Suprapubic skin (tissue), 4 donors: ENCODE measurements around the gene KRTAP1-5. TPM values are rescaled to one million over a fixed set of nuclear protein-coding genes. Genes with fewer than 3 reads are reported as not detected.
"Not testable (repeated sequence)": the region's sequence is repeated elsewhere in the genome, so short reads cannot be mapped to it uniquely, and the experiment has no call there.

Experiments used
- DNase-seq, 2 donors: peaks; one replicate each; pipeline ENCODE4 v3.0.0-alpha.2; 2019; ENCODE audit warnings: low spot score in 2 of 2
- H3K27ac ChIP-seq: fragments of 200-600 bp; sonication (generic); one replicate; pipeline ENCODE4 v1.5.1; 2019
- H3K27me3 ChIP-seq: fragments of 200-600 bp; sonication (generic); one replicate; pipeline ENCODE4 v1.5.1; 2019
- H3K36me3 ChIP-seq: fragments of 200-600 bp; sonication (generic); one replicate; pipeline ENCODE4 v1.5.1; 2019
- H3K4me1 ChIP-seq: fragments of 200-600 bp; sonication (generic); one replicate; pipeline ENCODE4 v1.5.1; 2019
- H3K4me3 ChIP-seq: fragments of 200-600 bp; sonication (generic); one replicate; pipeline ENCODE4 v1.5.1; 2019; ENCODE audit warnings: mild to moderate bottlenecking
- H3K9me3 ChIP-seq: fragments of 200-600 bp; sonication (generic); one replicate; pipeline ENCODE4 v1.5.1; 2019
- CTCF ChIP-seq, 2 donors: fragments of 200-600 bp in 1 of 2; fragments of 450-650 bp in 1 of 2; sonication (generic) in 1 of 2; IDR thresholded peaks; one replicate each; pipeline ENCODE4 v1.5.1; 2016 to 2019; ENCODE audit warnings: antibody characterized with exemption in 2 of 2, mild to moderate bottlenecking in 1 of 2, moderate library complexity in 1 of 2
- EP300 ChIP-seq: sonication (generic); formaldehyde crosslinking; IDR thresholded peaks from one replicate; pipeline ENCODE4 v1.6.1; 2017; ENCODE audit warnings: antibody characterized with exemption
- POLR2A ChIP-seq, 2 donors: fragments of 450-650 bp; IDR thresholded peaks; one replicate each; pipeline ENCODE4 v1.6.1; 2017; ENCODE audit warnings: antibody characterized with exemption in 2 of 2, mild to moderate bottlenecking in 2 of 2, moderate library complexity in 2 of 2
- POLR2AphosphoS5 ChIP-seq, 3 donors: sonication (generic); formaldehyde crosslinking; IDR thresholded peaks; one replicate each; pipeline ENCODE4 v1.6.1; 2017; ENCODE audit warnings: antibody characterized with exemption in 3 of 3
- WGBS: methylation state at CpG from one replicate; pipeline ENCODE4 v1.1.5; 2018; 5-methylcytosine and 5-hydroxymethylcytosine counted together
- total RNA-seq, 4 donors: library from RNA; depleted of rRNA; stranded (reverse); fragments of >200 nt; gene quantifications; one replicate each; pipeline ENCODE4 v1.1.0, GENCODE V29; 2016

Gene KRTAP1-5
- total RNA-seq, 4 donors from 2014 or later: 1.6 to 199 (median 40.4) TPM

- peaks cover 4% of the 10 kb centered on the region for H3K27me3 ChIP-seq
- no peak overlapping the region for H3K4me3 ChIP-seq
- 47% methylated on average over 1 of the region's 1 CpG for WGBS
- H3K9me3 ChIP-seq: no peaks in the 10 kb centered on the region
- H3K36me3 ChIP-seq: no peaks in the 10 kb centered on the region
- TF ChIP-seq POLR2AphosphoS5 (IDR thresholded peaks at IDR 0.05): no peak
- no peak for TF ChIP-seq EP300
- TF ChIP-seq POLR2A (IDR thresholded peaks at IDR 0.05): no peak
- no peak for TF ChIP-seq CTCF (IDR thresholded peaks at IDR 0.05)
- no peaks in the 10 kb centered on the region for H3K4me1 ChIP-seq
- no peak for DNase-seq
- no peak overlapping the region for H3K27ac ChIP-seq
These were observed 35.0 kb upstream of the KRTAP1-5 start for GRCh38 chr17:41061964-41062363.

GRCh38 chr17:41060052-41060604 is 33.1 kb upstream of the KRTAP1-5 start, which contains the start of gene KRTAP2-3:
Gene KRTAP2-3 (minus strand): TSS chr17:41060114. CDS start chr17:41060050, 64 bp downstream.
- H3K4me1 ChIP-seq: no peaks in the 10 kb centered on the region
- no peaks in the 10 kb centered on the region for H3K9me3 ChIP-seq
- H3K36me3 ChIP-seq: no peaks in the 10 kb centered on the region
- 68% methylated on average over 5 of the region's 6 CpGs for WGBS
- H3K27ac ChIP-seq: no peak within 1 kb of the TSS
- H3K27me3 ChIP-seq: peaks cover 4% of the 10 kb centered on the region
- TF ChIP-seq POLR2AphosphoS5 (IDR thresholded peaks at IDR 0.05) (no peak), EP300 (no peak), CTCF (IDR thresholded peaks at IDR 0.05) (no peak), POLR2A (IDR thresholded peaks at IDR 0.05) (no peak)
- H3K4me3 ChIP-seq: no peak within 1 kb of the TSS
- no peak for DNase-seq

- not testable (repeated sequence) for H3K27me3 ChIP-seq, H3K4me3 ChIP-seq, H3K36me3 ChIP-seq, DNase-seq, H3K27ac ChIP-seq, H3K4me1 ChIP-seq, H3K9me3 ChIP-seq
- 59% methylated on average over 6 of the region's 31 CpGs for WGBS
These were observed 32.5 kb upstream of the KRTAP1-5 start for GRCh38 chr17:41059276-41060051.

- no peak for TF ChIP-seq POLR2A (IDR thresholded peaks at IDR 0.05)
- TF ChIP-seq CTCF (IDR thresholded peaks at IDR 0.05): no peak
- TF ChIP-seq POLR2AphosphoS5 (IDR thresholded peaks at IDR 0.05): no peak
- no peak for TF ChIP-seq EP300
- Histone ChIP-seq H3K36me3 (no peaks in the 10 kb centered on the region), H3K4me3 (no peak overlapping the region), H3K9me3 (no peaks in the 10 kb centered on the region), H3K27me3 (peaks cover 4% of the 10 kb centered on the region), H3K4me1 (no peaks in the 10 kb centered on the region), H3K27ac (no peak overlapping the region)
- WGBS: 94% methylated on average over 5 of the region's 5 CpGs
- DNase-seq: no peak
These were observed 31.7 kb upstream of the KRTAP1-5 start for GRCh38 chr17:41058741-41059140.

- WGBS: 91% methylated on average over 1 of the region's 1 CpG
- TF ChIP-seq EP300 (no peak), POLR2AphosphoS5 (IDR thresholded peaks at IDR 0.05) (no peak), POLR2A (IDR thresholded peaks at IDR 0.05) (no peak), CTCF (IDR thresholded peaks at IDR 0.05) (no peak)
- H3K36me3 ChIP-seq: no peaks in the 10 kb centered on the region
- no peaks in the 10 kb centered on the region for H3K4me1 ChIP-seq
- H3K27ac ChIP-seq: no peak overlapping the region
- H3K27me3 ChIP-seq: peaks cover 4% of the 10 kb centered on the region
- no peak for DNase-seq
- no peaks in the 10 kb centered on the region for H3K9me3 ChIP-seq
- no peak overlapping the region for H3K4me3 ChIP-seq
These were observed 30.5 kb upstream of the KRTAP1-5 start for GRCh38 chr17:41057547-41057946.

- H3K27me3 ChIP-seq, H3K36me3 ChIP-seq, H3K9me3 ChIP-seq, H3K4me1 ChIP-seq, H3K4me3 ChIP-seq, DNase-seq, H3K27ac ChIP-seq: not testable (repeated sequence)
- 100% methylated on average over 1 of the region's 6 CpGs for WGBS
These were observed 28.1 kb upstream of the KRTAP1-5 start, which contains the start of gene KRTAP2-2 for GRCh38 chr17:41055130-41055529. Gene KRTAP2-2 (minus strand): TSS chr17:41055230. CDS start chr17:41055211, 19 bp downstream.

- H3K4me1 ChIP-seq, H3K36me3 ChIP-seq, H3K27me3 ChIP-seq, H3K4me3 ChIP-seq, H3K27ac ChIP-seq, DNase-seq, H3K9me3 ChIP-seq: not testable (repeated sequence)
- WGBS: 83% methylated on average over 7 of the region's 9 CpGs
These were observed 27.5 kb upstream of the KRTAP1-5 start for GRCh38 chr17:41054556-41054955.
